ENCODE measurements around the gene CDH22. TPM values are rescaled to one million over a fixed set of nuclear protein-coding genes. Genes with fewer than 3 reads are reported as not detected.

CDH22 gene
- total RNA-seq, 2 experiments from 2014 or later, result not detected

DNA sequence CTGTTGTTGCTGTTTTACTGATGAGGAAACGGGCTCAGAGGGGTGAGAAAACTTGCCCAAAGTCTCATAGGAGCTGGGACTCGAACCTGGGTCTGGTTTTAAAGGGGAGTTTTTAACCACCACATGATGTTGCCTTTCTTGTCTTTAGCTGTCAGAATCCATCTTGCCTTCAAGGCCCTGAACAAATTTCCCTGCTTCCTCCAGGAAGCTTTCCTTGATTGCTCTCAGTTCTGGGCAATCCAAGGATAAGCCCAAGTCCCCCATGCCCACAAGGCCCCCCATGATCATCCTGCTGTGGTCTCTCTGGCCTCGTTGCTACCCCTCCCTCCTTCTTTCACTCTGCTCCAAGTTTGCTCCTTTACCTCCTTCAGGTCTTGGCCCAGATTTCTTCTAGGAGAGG is 116.7 kb downstream of the CDH22 start:
- DNase-seq (no peak), ATAC-seq (ENCODE audit: low read depth) (no peak)
- H3K36me3 Mint-ChIP-seq, result no peaks in the 10 kb centered on the region
- no peaks in the 10 kb centered on the region for H3K4me1 Mint-ChIP-seq
- no peak overlapping the region for H3K27ac Mint-ChIP-seq
- H3K4me3 Mint-ChIP-seq, result no peak overlapping the region
- peaks cover 11% of the 10 kb centered on the region for H3K27me3 Mint-ChIP-seq
- POLR2A ChIA-PET, result no interaction called here
- no peaks in the 10 kb centered on the region for H3K9me3 Mint-ChIP-seq

- H3K27ac Mint-ChIP-seq, result no peak overlapping the region
- no peaks in the 10 kb centered on the region for H3K36me3 Mint-ChIP-seq
- no peak for ATAC-seq (ENCODE audit: low read depth)
- H3K4me3 Mint-ChIP-seq, result no peak overlapping the region
- DNase-seq, result no peak
- peaks cover 11% of the 10 kb centered on the region for H3K27me3 Mint-ChIP-seq
- POLR2A ChIA-PET, result no interaction called here
- H3K9me3 Mint-ChIP-seq, result no peaks in the 10 kb centered on the region
- no peaks in the 10 kb centered on the region for H3K4me1 Mint-ChIP-seq
Observed at GRCh38 chr20:46191168-46191540, 117.1 kb downstream of the CDH22 start.

DNA sequence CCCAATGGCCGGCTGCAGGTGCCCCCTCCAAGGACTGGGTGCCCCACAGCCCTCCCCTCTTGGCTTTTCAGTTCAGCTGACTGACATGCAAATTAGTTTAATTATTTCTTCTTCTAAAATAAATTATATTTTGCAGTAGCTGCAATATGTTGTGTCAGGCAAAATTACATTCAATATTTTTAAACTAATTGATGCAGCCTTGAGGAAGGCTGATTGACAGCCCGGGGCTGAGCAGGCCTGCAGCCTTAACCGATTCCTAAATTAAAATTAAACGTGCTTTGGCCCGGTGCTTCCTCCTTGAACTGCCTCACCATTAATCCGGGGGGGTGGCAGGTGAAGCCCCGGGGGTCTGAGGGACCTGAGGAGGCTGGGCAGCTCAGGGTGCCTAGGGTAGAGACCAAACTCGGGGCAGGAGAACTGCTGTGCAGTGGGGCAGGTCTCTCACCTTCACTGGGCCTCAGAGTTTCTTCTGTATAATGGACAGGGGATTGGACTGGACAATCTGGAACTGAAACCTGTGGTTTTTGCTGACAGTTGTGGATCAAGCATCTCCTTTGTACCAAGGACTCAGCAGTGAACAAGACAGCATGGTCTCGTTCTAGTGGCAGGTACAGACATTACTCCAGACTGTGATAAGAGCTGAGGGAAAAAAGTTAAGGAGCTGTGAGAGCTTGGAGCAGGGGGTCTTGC is 117.7 kb downstream of the CDH22 start:
- ATAC-seq (ENCODE audit: low read depth) (no peak), DNase-seq (no peak)
- H3K4me3 Mint-ChIP-seq, result no peak overlapping the region
- no peaks in the 10 kb centered on the region for H3K4me1 Mint-ChIP-seq
- POLR2A ChIA-PET, result no interaction called here
- no peaks in the 10 kb centered on the region for H3K9me3 Mint-ChIP-seq
- no peaks in the 10 kb centered on the region for H3K36me3 Mint-ChIP-seq
- H3K27ac Mint-ChIP-seq, result no peak overlapping the region
- peaks cover 11% of the 10 kb centered on the region for H3K27me3 Mint-ChIP-seq

GRCh38 chr20:46188866-46189541 is 119.3 kb downstream of the CDH22 start:
- H3K27me3 Mint-ChIP-seq, result peaks cover 11% of the 10 kb centered on the region
- POLR2A ChIA-PET, result no interaction called here
- ATAC-seq (ENCODE audit: low read depth), result no peak
- H3K9me3 Mint-ChIP-seq, result no peaks in the 10 kb centered on the region
- no peaks in the 10 kb centered on the region for H3K36me3 Mint-ChIP-seq
- DNase-seq, result no peak
- H3K27ac Mint-ChIP-seq, result no peak overlapping the region
- H3K4me1 Mint-ChIP-seq, result no peaks in the 10 kb centered on the region
- H3K4me3 Mint-ChIP-seq, result no peak overlapping the region

GRCh38 chr20:46186210-46186609 is 122.1 kb downstream of the CDH22 start:
- ATAC-seq (ENCODE audit: low read depth), result no peak
- H3K9me3 Mint-ChIP-seq, result no peaks in the 10 kb centered on the region
- DNase-seq, result no peak
- H3K27me3 Mint-ChIP-seq, result no peaks in the 10 kb centered on the region
- no peak overlapping the region for H3K4me3 Mint-ChIP-seq
- H3K36me3 Mint-ChIP-seq, result no peaks in the 10 kb centered on the region
- no peak overlapping the region for H3K27ac Mint-ChIP-seq
- POLR2A ChIA-PET, result no interaction called here
- H3K4me1 Mint-ChIP-seq, result no peaks in the 10 kb centered on the region

GRCh38 chr20:46185353-46185752 is 122.9 kb downstream of the CDH22 start:
- ATAC-seq (ENCODE audit: low read depth) (no peak), DNase-seq (no peak)
- H3K4me3 Mint-ChIP-seq, result no peak overlapping the region
- no peaks in the 10 kb centered on the region for H3K4me1 Mint-ChIP-seq
- no peaks in the 10 kb centered on the region for H3K9me3 Mint-ChIP-seq
- no peaks in the 10 kb centered on the region for H3K36me3 Mint-ChIP-seq
- H3K27me3 Mint-ChIP-seq, result no peaks in the 10 kb centered on the region
- POLR2A ChIA-PET, result no interaction called here
- H3K27ac Mint-ChIP-seq, result no peak overlapping the region

DNA sequence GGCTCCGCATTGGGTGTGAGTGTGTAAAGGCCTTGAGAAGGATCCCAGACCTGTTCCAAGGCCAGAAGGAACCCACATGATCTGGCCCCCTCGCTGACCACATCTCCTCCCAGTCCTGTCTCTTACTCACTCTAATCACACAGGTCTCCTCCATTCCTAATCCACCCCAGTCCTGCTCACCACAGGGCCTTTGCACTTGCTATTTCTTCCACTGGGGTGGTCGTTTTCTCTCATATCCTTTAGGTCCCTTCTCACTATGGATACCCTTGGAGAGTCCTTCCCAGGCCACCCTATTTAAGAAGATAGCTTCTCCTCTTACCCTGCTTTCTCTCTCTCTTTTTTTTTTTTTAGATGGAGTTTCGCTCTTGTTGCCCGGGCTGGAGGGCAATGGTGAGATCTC is 124.5 kb downstream of the CDH22 start:
- Mint-ChIP-seq H3K9me3 (no peaks in the 10 kb centered on the region), H3K36me3 (no peaks in the 10 kb centered on the region), H3K4me1 (no peaks in the 10 kb centered on the region), H3K27ac (no peak overlapping the region), H3K4me3 (no peak overlapping the region), H3K27me3 (peaks cover 3% of the 10 kb centered on the region)
- POLR2A ChIA-PET, result no interaction called here
- ATAC-seq (ENCODE audit: low read depth) (no peak), DNase-seq (no peak)

DNA sequence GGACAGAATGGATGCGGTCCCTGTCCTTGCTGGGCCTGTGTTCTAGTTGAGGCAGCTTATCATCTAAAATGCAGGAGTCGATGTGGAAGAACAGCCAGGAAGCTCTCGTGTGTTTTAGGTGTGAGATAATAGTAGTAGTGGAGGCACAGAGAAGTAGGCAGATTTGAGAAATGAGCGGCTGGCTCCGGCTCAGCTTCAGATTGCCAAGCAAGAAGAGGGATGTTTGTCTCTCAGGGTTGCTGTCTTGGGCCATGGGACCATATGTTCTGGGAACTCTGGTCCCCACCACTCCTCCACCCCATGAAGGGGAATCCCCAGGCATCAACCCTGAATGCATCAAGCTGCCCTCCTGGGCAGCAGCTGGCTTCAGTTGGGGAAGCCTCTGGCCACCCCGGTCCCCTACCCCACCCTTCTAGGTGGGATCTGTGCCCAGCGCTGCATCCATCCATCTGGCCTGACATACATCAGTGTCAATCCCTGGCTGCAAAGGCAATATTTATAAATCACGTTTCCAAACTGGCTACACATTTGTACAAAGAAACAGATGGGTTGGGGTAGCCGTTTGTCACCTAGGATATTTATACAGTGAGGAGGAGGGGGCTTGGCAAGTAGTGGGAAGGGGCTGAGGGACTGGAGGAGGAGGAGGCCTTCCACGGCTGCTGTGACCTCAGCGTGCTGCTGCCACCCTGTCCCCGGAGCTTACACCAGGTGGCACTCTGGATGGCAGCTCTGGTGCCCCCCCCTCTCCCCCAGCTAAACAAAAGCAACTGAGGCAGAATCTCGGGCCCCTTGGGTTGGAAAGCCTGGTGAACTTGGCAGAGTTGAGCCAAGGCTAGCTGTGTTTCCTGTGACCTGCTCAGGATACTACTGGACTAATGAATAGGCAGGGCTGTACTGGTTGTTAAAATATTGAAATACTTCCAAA is 125.8 kb downstream of the CDH22 start:
- H3K4me1 Mint-ChIP-seq, result no peaks in the 10 kb centered on the region
- H3K9me3 Mint-ChIP-seq, result no peaks in the 10 kb centered on the region
- no peak overlapping the region for H3K4me3 Mint-ChIP-seq
- H3K27me3 Mint-ChIP-seq, result peaks cover 4% of the 10 kb centered on the region
- ATAC-seq (ENCODE audit: low read depth) (no peak), DNase-seq (no peak)
- no peak overlapping the region for H3K27ac Mint-ChIP-seq
- no peaks in the 10 kb centered on the region for H3K36me3 Mint-ChIP-seq
- POLR2A ChIA-PET, result no interaction called here

DNA sequence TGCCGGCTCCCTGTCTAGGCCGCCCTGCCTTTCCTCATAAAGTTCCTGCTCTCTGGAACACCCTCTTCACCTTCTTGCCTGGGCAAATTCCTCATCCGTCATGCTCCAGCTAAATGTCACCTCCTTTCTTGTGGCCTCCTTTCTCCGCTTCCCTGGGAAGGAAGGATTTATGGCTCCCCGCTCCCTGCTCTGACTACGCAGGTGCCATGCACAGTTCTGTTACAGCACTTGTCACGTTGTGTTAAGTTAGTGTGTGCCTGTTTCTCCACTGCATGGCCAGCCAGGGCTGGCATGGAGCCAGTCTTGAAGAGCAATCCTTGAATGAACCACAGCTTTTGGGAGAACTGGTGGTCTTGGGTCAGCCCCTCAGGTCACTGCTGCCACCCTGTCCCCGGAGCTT is 128.4 kb downstream of the CDH22 start:
- Mint-ChIP-seq H3K27me3 (peaks cover 16% of the 10 kb centered on the region), H3K4me3 (no peak overlapping the region), H3K4me1 (no peaks in the 10 kb centered on the region), H3K36me3 (no peaks in the 10 kb centered on the region), H3K9me3 (no peaks in the 10 kb centered on the region), H3K27ac (no peak overlapping the region)
- DNase-seq (no peak), ATAC-seq (ENCODE audit: low read depth) (no peak)
- POLR2A ChIA-PET, result no interaction called here

DNA sequence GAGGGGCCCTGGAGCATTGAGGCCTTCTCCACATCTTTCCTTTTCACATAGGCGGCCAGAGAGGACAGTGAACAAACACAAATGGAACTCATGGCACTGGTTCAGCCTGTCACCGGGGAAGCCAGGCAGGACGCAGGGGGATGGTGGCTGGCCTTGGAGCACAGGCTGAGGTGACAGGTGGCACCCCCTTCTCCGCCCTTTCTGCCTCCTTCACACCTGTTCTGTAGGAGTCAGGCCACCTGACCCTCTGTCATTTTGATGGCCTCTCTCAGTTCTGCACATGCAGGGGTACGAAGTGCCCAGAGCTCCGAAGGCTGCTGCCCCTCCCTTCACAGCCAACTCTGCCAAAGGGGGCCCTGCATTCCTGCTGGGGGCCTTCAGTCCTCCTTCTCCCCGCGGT is 129.4 kb downstream of the CDH22 start:
- Mint-ChIP-seq H3K27ac (no peak overlapping the region), H3K27me3 (peaks cover 19% of the 10 kb centered on the region), H3K36me3 (no peaks in the 10 kb centered on the region), H3K4me3 (no peak overlapping the region), H3K9me3 (no peaks in the 10 kb centered on the region), H3K4me1 (no peaks in the 10 kb centered on the region)
- POLR2A ChIA-PET, result no interaction called here
- ATAC-seq (ENCODE audit: low read depth), result no peak
- no peak for DNase-seq

DNA sequence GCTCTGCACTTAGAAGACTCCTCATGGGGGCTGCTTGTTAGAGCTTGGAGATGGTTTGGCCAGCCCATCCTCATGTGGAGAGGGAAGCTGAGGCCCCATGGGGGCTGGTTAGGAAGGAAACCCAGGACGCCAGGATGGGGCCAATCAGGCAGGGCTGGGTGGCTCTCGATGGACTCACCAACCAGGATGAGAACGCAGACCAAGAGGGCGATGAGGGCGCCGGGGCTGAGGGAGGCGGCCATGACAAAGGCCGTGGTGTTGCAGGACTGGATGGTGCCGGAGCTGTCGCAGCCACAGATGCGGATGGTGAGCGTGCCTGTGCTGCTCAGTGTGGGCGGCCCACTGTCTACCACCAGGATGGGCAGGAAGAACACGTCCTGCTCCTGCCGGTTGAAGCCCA is 130.5 kb downstream of the CDH22 start:
- H3K4me1 Mint-ChIP-seq, result no peaks in the 10 kb centered on the region
- H3K4me3 Mint-ChIP-seq, result no peak overlapping the region
- no peak for ATAC-seq (ENCODE audit: low read depth)
- H3K36me3 Mint-ChIP-seq, result no peaks in the 10 kb centered on the region
- no peak for DNase-seq
- no peaks in the 10 kb centered on the region for H3K9me3 Mint-ChIP-seq
- POLR2A ChIA-PET, result interaction anchor here (0.6 kb wide), 1 partner anchor 211 kb away, joined by 4 read pairs; no protein-coding TSS in a partner anchor
- H3K27me3 Mint-ChIP-seq, result peaks cover 27% of the 10 kb centered on the region
- H3K27ac Mint-ChIP-seq, result no peak overlapping the region

DNA sequence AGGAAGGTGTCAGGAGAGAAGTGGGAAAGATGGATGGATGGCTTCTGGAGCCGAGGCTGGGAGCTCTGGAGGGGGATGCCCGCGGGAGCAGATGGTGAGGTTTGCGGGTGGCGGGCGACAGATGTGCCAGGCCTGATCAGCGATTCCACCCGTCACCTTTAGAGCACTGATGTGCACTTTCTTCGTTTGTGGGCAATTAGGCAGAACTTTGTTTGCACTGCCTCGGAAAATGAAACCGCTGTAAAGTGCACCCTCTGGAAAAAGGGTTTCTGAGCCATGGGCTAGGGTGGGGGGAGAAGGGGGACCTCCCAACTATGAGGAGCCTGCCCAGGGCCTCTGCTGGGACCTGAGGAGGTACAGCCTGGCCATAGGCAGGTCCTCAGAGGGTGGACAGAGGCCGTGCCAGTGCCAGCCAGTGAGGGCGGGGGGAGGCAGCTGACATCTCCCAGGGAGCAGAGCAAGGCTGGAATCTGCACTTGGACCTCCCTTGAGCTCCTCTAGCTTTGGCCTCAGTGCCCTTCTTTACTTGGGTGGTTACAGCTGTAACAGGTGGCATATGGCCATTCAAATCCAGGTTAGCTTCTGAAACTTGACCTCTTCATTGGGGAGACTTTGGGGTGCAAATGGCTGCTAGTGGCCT is 131.4 kb downstream of the CDH22 start:
- Mint-ChIP-seq H3K9me3 (no peaks in the 10 kb centered on the region), H3K4me1 (no peaks in the 10 kb centered on the region), H3K27me3 (peaks cover 36% of the 10 kb centered on the region), H3K4me3 (no peak overlapping the region), H3K36me3 (no peaks in the 10 kb centered on the region), H3K27ac (no peak overlapping the region)
- DNase-seq (no peak), ATAC-seq (ENCODE audit: low read depth) (no peak)
- POLR2A ChIA-PET, result no interaction called here

- H3K4me1 Mint-ChIP-seq, result peaks cover 3% of the 10 kb centered on the region
- H3K27me3 Mint-ChIP-seq, result peaks cover 45% of the 10 kb centered on the region
- POLR2A ChIA-PET, result interaction anchor here (0.7 kb wide), 1 partner anchor 152 kb away, joined by 3 read pairs; no protein-coding TSS in a partner anchor
- H3K4me3 Mint-ChIP-seq, result no peak overlapping the region
- H3K9me3 Mint-ChIP-seq, result no peaks in the 10 kb centered on the region
- H3K36me3 Mint-ChIP-seq, result no peaks in the 10 kb centered on the region
- DNase-seq (no peak), ATAC-seq (ENCODE audit: low read depth) (no peak)
- no peak overlapping the region for H3K27ac Mint-ChIP-seq
Observed at GRCh38 chr20:46175127-46175494, 133.2 kb downstream of the CDH22 start.
